ENCODE results near the gene FRA10AC1. TPM values are rescaled to one million over a fixed set of nuclear protein-coding genes. Genes with fewer than 3 reads are reported as not detected.

FRA10AC1 gene
- total RNA-seq, 1 experiment from 2014 or later: 12.4 TPM

DNA sequence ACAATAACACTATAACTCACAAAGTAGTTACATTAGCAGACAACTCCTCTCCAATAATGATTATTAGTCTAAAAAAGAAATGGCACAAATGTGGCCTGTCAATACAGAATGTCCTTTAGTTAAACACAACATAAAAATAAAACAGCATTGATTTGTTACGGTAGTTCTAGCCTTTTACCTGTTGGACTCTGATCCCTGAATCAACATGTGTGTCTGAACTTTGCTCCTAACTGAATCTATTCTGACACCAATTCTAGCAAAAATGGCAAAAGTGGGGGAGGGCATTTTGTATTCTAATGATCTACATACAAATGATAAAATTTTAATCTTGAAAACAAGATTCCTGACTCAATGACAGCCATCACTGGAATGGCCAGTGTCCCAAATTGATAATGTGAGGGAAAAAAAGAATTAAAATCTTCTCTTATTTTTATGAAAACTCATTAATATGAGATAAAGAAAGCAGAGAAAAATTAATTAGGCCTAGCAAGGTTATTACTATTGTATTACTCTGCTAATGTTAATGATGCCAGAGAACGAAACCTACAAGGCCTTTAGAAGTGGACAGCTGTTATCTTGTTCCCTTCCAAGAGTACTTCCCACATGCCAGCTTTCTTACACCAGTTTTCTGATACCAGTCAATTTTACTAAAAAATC is 30.2 kb downstream of the FRA10AC1 start:
- Histone ChIP-seq H3K27me3 (ENCODE audit: insufficient read depth, low read length) (no peaks in the 10 kb centered on the region), H3K27ac (ENCODE audit: insufficient read length, low read depth, low read length) (no peak overlapping the region), H4K5ac (ENCODE audit: insufficient read length, low read depth, low read length) (no peak overlapping the region), H3K56ac (ENCODE audit: insufficient read length, low read depth, low read length) (no peak overlapping the region), H2BK20ac (ENCODE audit: low read depth, low read length, poor library complexity, severe bottlenecking) (no peak overlapping the region), H2AK5ac (ENCODE audit: insufficient read length, low read length) (no peak overlapping the region), H2BK5ac (ENCODE audit: insufficient read length, low read length) (no peak overlapping the region), H2BK120ac (ENCODE audit: low read depth, low read length, poor library complexity, severe bottlenecking) (no peak overlapping the region), H2BK15ac (ENCODE audit: low read depth, low read length) (no peak overlapping the region), H3K23me2 (ENCODE audit: insufficient read length, low read depth, low read length, poor library complexity, severe bottlenecking) (no peaks in the 10 kb centered on the region), H3K4ac (ENCODE audit: low read depth, low read length) (no peak overlapping the region), H4K20me1 (ENCODE audit: control insufficient read depth, insufficient read depth, insufficient read length) (no peaks in the 10 kb centered on the region), H4K91ac (ENCODE audit: insufficient read length, low read depth, low read length) (no peak overlapping the region), H3K4me2 (ENCODE audit: insufficient read depth, insufficient read length, low read length) (no peak overlapping the region), H3K9ac (ENCODE audit: extremely low read depth, insufficient read length, low read length) (no peak overlapping the region), H2AFZ (ENCODE audit: low read length) (no peak overlapping the region), H3K9me3 (ENCODE audit: control insufficient read depth, low read depth, low read length) (no peaks in the 10 kb centered on the region), H2BK12ac (ENCODE audit: insufficient read length, low read depth, low read length) (no peak overlapping the region), H3K14ac (ENCODE audit: insufficient read depth, low read length) (no peak overlapping the region), H3K23ac (ENCODE audit: insufficient read length, low read depth, low read length) (no peak overlapping the region), H3T11ph (ENCODE audit: low read length) (no peak overlapping the region), H3K79me1 (ENCODE audit: insufficient read depth, low read depth, low read length, poor library complexity, severe bottlenecking) (no peaks in the 10 kb centered on the region), H3K79me2 (ENCODE audit: insufficient read depth, low read length) (no peaks in the 10 kb centered on the region), H4K8ac (replicated peaks; ENCODE audit: insufficient read length, low read depth, low read length) (no peak overlapping the region), H3K4me1 (ENCODE audit: insufficient read depth, low read length) (no peaks in the 10 kb centered on the region), H3K18ac (ENCODE audit: insufficient read length, low read depth, low read length) (no peak overlapping the region)
- peaks cover 2 to 30% (median 17%) of the 10 kb centered on the region in 3 experiments; a peak in 5 of 7 replicates for H3K36me3 Mint-ChIP-seq (ENCODE audit: insufficient read depth in 1 of 3, low read depth in 3 of 3)
- no peaks in the 10 kb centered on the region for H3K4me1 Mint-ChIP-seq
- H3K9me3 Mint-ChIP-seq: no peaks in the 10 kb centered on the region
- TF ChIP-seq, protein P1, sequence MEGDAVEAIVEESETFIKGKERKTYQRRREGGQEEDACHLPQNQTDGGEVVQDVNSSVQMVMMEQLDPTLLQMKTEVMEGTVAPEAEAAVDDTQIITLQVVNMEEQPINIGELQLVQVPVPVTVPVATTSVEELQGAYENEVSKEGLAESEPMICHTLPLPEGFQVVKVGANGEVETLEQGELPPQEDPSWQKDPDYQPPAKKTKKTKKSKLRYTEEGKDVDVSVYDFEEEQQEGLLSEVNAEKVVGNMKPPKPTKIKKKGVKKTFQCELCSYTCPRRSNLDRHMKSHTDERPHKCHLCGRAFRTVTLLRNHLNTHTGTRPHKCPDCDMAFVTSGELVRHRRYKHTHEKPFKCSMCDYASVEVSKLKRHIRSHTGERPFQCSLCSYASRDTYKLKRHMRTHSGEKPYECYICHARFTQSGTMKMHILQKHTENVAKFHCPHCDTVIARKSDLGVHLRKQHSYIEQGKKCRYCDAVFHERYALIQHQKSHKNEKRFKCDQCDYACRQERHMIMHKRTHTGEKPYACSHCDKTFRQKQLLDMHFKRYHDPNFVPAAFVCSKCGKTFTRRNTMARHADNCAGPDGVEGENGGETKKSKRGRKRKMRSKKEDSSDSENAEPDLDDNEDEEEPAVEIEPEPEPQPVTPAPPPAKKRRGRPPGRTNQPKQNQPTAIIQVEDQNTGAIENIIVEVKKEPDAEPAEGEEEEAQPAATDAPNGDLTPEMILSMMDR (conservative IDR thresholded peaks at IDR 0.05): no peak
- H3K27me3 Mint-ChIP-seq (ENCODE audit: low read depth): no peaks in the 10 kb centered on the region
- no peak overlapping the region for H3K4me3 Mint-ChIP-seq
- no peak for DNase-seq
- no peak overlapping the region for H3K27ac Mint-ChIP-seq
- WGBS (ENCODE audit: extremely low coverage, insufficient read length, low lambda C conversion rate): no CpG with 5 or more reads among the region's 2 CpGs
